CD14-positive monocyte (primary cell): ENCODE results near the gene DAZAP1. TPM values are rescaled to one million over a fixed set of nuclear protein-coding genes. Genes with fewer than 3 reads are reported as not detected.
A peak's percentile ranks its signal among the peaks of the same experiment; 100 is the strongest.

Experiments
- DNase-seq, 3 donors: peaks; one replicate each; pipeline ENCODE4 v3.0.0-alpha.2; 2011 to 2022
- H2AFZ ChIP-seq: 2 replicates; pipeline ENCODE4 v1.6.0; 2012; ENCODE audit warnings: mild to moderate bottlenecking, low read depth, low read length, inconsistent platforms; ENCODE audit not compliant: insufficient read depth, poor library complexity, severe bottlenecking
- H3K27ac ChIP-seq, 2 donors: 1 replicate in 1 of 2; 2 replicates in 1 of 2; pipeline ENCODE4 v1.5.1; 2012 to 2013; ENCODE audit warnings: low read length in 2 of 2, control low read depth in 1 of 2, inconsistent platforms in 1 of 2, low read depth in 1 of 2, mild to moderate bottlenecking in 1 of 2
- H3K27me3 ChIP-seq, 2 donors: one replicate each; pipeline versions ENCODE4 v1.6.0 to v1.6.1; 2011 to 2013; ENCODE audit warnings: low read length in 2 of 2; ENCODE audit not compliant: control insufficient read depth in 2 of 2, insufficient read depth in 2 of 2
- H3K36me3 ChIP-seq, 2 donors: replicated peaks in 1 of 2; 1 replicate in 1 of 2; 2 replicates in 1 of 2; pipeline versions ENCODE4 v1.5.1 to v1.6.1; 2012 to 2013; ENCODE audit warnings: low read length in 2 of 2, control low read depth in 1 of 2, inconsistent platforms in 1 of 2, mild to moderate bottlenecking in 1 of 2; ENCODE audit not compliant: insufficient read depth in 2 of 2, control insufficient read depth in 1 of 2
- H3K4me1 ChIP-seq, 2 donors: 1 replicate in 1 of 2; 2 replicates in 1 of 2; pipeline versions ENCODE4 v1.5.1 to v1.6.1; 2012 to 2013; ENCODE audit warnings: low read length in 2 of 2, control low read depth in 1 of 2, inconsistent platforms in 1 of 2, mild to moderate bottlenecking in 1 of 2, moderate library complexity in 1 of 2; ENCODE audit not compliant: insufficient read depth in 2 of 2, control insufficient read depth in 1 of 2
- H3K4me2 ChIP-seq: replicated peaks from 2 replicates; pipeline ENCODE3; 2012; ENCODE audit warnings: low read length, moderate library complexity, mild to moderate bottlenecking; ENCODE audit not compliant: poor library complexity, severe bottlenecking; ENCODE audit errors: extremely low read depth
- H3K4me3 ChIP-seq, 3 experiments: fragments of 200-600 bp in 1 of 3; sonication (generic) in 1 of 3; replicated peaks in 1 of 3; 1 replicate in 2 of 3; 2 replicates in 1 of 3; pipeline ENCODE4 v1.5.1; 2011 to 2013; ENCODE audit warnings: low read length in 3 of 3, mild to moderate bottlenecking in 3 of 3, control low read depth in 2 of 3, low read depth in 2 of 3, inconsistent platforms in 1 of 3, moderate library complexity in 1 of 3
- H3K79me2 ChIP-seq: 2 replicates; pipeline ENCODE4 v1.6.0; 2012; ENCODE audit warnings: mild to moderate bottlenecking, control low read depth, inconsistent platforms, low read length, moderate library complexity; ENCODE audit not compliant: insufficient read depth
- H3K9ac ChIP-seq: 2 replicates; pipeline ENCODE4 v1.6.0; 2017; ENCODE audit warnings: low read length, mild to moderate bottlenecking; ENCODE audit not compliant: insufficient read depth, poor library complexity, severe bottlenecking
- H3K9me3 ChIP-seq, 2 donors: replicated peaks in 1 of 2; 1 replicate in 1 of 2; 2 replicates in 1 of 2; pipeline versions ENCODE4 v1.5.1 to v1.6.1; 2012 to 2013; ENCODE audit warnings: low read length in 2 of 2, control low read depth in 1 of 2; ENCODE audit not compliant: control insufficient read depth in 1 of 2, insufficient read depth in 1 of 2
- H4K20me1 ChIP-seq: 2 replicates; pipeline ENCODE4 v1.6.0; 2012; ENCODE audit warnings: mild to moderate bottlenecking, low read length, control low read depth, moderate library complexity; ENCODE audit not compliant: insufficient read depth
- H3K27ac Mint-ChIP-seq, 7 donors: one replicate each; pipeline ENCODE4 v1.8.0; 2020; ENCODE audit warnings: mild to moderate bottlenecking in 7 of 7, mixed read lengths in 7 of 7, moderate library complexity in 6 of 7, inconsistent platforms in 2 of 7
- H3K27me3 Mint-ChIP-seq, 3 donors: one replicate each; pipeline ENCODE4 v1.8.0; 2021 to 2022; ENCODE audit warnings: low read depth in 3 of 3, mild to moderate bottlenecking in 3 of 3, mixed read lengths in 3 of 3, moderate library complexity in 3 of 3, inconsistent platforms in 1 of 3
- H3K36me3 Mint-ChIP-seq, 2 donors: one replicate each; pipeline ENCODE4 v1.8.0; 2020; ENCODE audit warnings: mixed read lengths in 2 of 2, inconsistent platforms in 1 of 2, mild to moderate bottlenecking in 1 of 2
- H3K4me1 Mint-ChIP-seq: one replicate; pipeline ENCODE4 v1.8.0; 2020; ENCODE audit warnings: mild to moderate bottlenecking, mixed read lengths
- H3K4me3 Mint-ChIP-seq, 2 donors: one replicate each; pipeline ENCODE4 v1.8.0; 2020; ENCODE audit warnings: mild to moderate bottlenecking in 2 of 2, mixed read lengths in 2 of 2, moderate library complexity in 1 of 2
- H3K9me3 Mint-ChIP-seq, 7 donors: one replicate each; pipeline ENCODE4 v1.8.0; 2020 to 2022; ENCODE audit warnings: mixed read lengths in 7 of 7, mild to moderate bottlenecking in 6 of 7, moderate library complexity in 6 of 7, inconsistent platforms in 2 of 7
- WGBS: methylation state at CpG from one replicate; pipeline ENCODE4 v1.1.5; 2013; ENCODE audit warnings: missing lambda C conversion rate; ENCODE audit not compliant: insufficient coverage; 5-methylcytosine and 5-hydroxymethylcytosine counted together
- intact Hi-C, 2 donors: fragments of 100-400 bp; cut with micrococcal nuclease; formaldehyde crosslinking; loops; one replicate each; pipeline versions ENCODE4 v1.15.0 to v1.15.1; 2023
- polyA plus RNA-seq, 3 donors: library from polyadenylated mRNA; depleted of rRNA in 1 of 3; unstranded in 2 of 3; stranded (reverse) in 1 of 3; fragments of 300-500 nt in 2 of 3; fragments of >200 nt in 1 of 3; fragmentation: Illumina TruSeq in 2 of 3; gene quantifications; 1 replicate in 2 of 3; 2 replicates in 1 of 3; pipeline ENCODE4 v1.2.3, GENCODE V29; 2012 to 2021
- TF ChIP-seq, protein P1 (sequence below): fragments of 200-600 bp; IDR thresholded peaks from one replicate; pipeline ENCODE4 v1.8.0; 2022; ENCODE audit warnings: antibody characterized with exemption, mild to moderate bottlenecking

DAZAP1 gene
- polyA plus RNA-seq, 3 donors, result 3.3 to 57.1 (median 4.2) TPM

DNA sequence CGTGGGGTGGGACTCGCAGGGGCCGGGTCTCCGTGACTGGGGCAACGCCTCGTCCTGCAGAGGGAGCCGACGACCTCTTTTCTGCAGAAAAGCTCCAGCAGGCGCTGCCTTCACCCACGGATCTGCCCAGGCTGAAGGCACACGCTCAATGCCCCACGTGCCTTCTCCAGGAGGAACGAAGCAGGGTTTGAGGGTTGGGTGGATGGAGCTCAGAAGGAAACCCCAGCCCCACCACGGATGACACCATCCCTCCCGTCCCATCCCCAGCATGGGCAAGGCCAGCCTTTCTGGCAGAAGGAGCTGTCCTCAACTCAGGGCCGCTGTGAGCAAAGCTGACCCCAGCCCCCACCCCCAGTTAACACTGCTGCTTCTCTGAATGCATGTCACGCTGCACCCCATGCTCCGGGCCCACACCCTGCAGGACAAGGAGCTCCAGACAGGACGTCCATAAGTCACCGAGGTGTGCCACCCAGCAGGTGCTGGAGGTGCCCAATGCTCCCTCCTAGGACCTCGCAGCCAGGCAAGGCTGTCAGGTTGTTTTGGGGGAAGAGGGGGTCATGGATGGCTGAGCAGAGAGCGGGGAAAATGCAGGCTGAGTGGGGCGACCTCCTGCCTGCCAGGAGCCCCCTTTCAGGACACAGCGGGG is 64.3 kb downstream of the DAZAP1 start:
- Histone ChIP-seq H3K9ac (no peak overlapping the region), H3K4me3 (peak overlapping the region in 2 of 3 experiments; percentile 2 to 61), H3K4me1 (peaks cover 25 to 32% of the 10 kb centered on the region in 2 donors), H2AFZ (no peak overlapping the region), H3K27me3 (peaks cover 46 to 58% of the 10 kb centered on the region in 2 donors), H4K20me1 (peaks cover 95% of the 10 kb centered on the region), H3K79me2 (peaks cover 11% of the 10 kb centered on the region), H3K4me2 (peak overlapping the region; percentile 63), H3K27ac (no peak overlapping the region), H3K36me3 (peaks cover 18 to 20% of the 10 kb centered on the region in 2 donors), H3K9me3 (peaks cover 8 to 13% of the 10 kb centered on the region in 2 donors)
- H3K4me1 Mint-ChIP-seq, result peaks cover 22% of the 10 kb centered on the region
- peaks cover 0 to 19% (median 2%) of the 10 kb centered on the region in 7 donors for H3K9me3 Mint-ChIP-seq
- H3K27me3 Mint-ChIP-seq, result peaks cover 35 to 74% (median 53%) of the 10 kb centered on the region in 3 donors
- TF ChIP-seq, protein P1, sequence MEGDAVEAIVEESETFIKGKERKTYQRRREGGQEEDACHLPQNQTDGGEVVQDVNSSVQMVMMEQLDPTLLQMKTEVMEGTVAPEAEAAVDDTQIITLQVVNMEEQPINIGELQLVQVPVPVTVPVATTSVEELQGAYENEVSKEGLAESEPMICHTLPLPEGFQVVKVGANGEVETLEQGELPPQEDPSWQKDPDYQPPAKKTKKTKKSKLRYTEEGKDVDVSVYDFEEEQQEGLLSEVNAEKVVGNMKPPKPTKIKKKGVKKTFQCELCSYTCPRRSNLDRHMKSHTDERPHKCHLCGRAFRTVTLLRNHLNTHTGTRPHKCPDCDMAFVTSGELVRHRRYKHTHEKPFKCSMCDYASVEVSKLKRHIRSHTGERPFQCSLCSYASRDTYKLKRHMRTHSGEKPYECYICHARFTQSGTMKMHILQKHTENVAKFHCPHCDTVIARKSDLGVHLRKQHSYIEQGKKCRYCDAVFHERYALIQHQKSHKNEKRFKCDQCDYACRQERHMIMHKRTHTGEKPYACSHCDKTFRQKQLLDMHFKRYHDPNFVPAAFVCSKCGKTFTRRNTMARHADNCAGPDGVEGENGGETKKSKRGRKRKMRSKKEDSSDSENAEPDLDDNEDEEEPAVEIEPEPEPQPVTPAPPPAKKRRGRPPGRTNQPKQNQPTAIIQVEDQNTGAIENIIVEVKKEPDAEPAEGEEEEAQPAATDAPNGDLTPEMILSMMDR, result no peak
- 37% methylated on average over 18 of the region's 24 CpGs for WGBS
- DNase-seq, result no peak
- intact Hi-C loops, result no loop called here
- peak overlapping the region in 1 of 2 donors; percentile 85 for H3K4me3 Mint-ChIP-seq
- H3K27ac Mint-ChIP-seq, result no peak overlapping the region
- H3K36me3 Mint-ChIP-seq, result peaks cover 16 to 24% of the 10 kb centered on the region in 2 donors

DNA sequence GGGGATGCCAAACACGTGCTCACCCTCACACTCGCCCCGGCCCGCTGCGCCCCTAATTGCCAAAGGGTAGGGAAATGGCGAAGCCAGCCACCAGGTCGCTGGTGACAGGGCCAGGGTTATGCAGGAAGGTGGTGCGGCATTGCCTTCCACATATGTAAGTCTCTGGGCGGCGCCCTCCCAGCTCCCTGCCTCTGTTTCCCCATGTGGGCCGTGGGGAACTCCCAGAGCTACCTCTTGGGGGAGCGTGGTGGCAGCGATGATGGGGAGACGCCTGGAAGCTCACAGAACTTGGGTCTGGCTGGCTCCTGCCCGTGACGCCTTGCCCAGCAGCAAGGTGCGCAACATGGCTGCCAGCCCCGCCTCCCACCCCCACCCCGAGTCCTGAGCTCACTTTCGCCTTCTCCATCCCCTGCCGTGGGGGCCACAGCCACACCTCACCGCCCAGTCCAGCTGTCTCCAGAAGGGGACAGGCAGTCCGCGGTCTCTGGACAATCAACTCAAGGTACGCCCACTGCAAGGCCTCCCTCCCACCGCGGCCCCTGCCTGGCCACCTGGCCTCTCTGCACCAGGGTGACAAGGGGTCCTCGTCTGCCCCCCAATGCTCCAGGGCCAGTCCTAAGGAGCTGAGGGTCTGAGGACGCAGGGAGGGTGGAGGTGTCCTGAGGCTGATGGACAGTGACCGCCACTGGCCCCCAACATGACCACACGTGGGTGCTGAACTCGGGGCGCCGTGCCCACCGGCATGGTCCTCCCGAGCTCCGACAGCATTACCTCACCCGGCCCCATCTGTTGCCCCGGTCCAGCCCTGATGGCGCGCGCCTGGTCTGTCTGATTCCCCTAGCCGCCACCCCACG is 65.1 kb downstream of the DAZAP1 start:
- H3K9ac ChIP-seq, result no peak overlapping the region
- Mint-ChIP-seq H3K27me3 (peaks cover 32 to 67% (median 50%) of the 10 kb centered on the region in 3 donors), H3K4me3 (peak overlapping the region in 1 of 2 donors; percentile 85), H3K27ac (no peak overlapping the region), H3K9me3 (peaks cover 0 to 16% (median 2%) of the 10 kb centered on the region in 7 donors), H3K4me1 (peaks cover 23% of the 10 kb centered on the region), H3K36me3 (peaks cover 19 to 33% of the 10 kb centered on the region in 2 donors)
- H2AFZ ChIP-seq, result no peak overlapping the region
- no peak overlapping the region for H3K4me3 ChIP-seq
- H3K4me1 ChIP-seq, result peaks cover 25 to 32% of the 10 kb centered on the region in 2 donors
- H3K9me3 ChIP-seq, result peaks cover 8 to 10% of the 10 kb centered on the region in 2 donors
- peaks cover 16% of the 10 kb centered on the region for H3K79me2 ChIP-seq
- intact Hi-C loops, result no loop called here
- H3K27me3 ChIP-seq, result peaks cover 44 to 53% of the 10 kb centered on the region in 2 donors
- no peak overlapping the region for H3K4me2 ChIP-seq
- no peak for DNase-seq
- peaks cover 89% of the 10 kb centered on the region for H4K20me1 ChIP-seq
- peaks cover 18 to 26% of the 10 kb centered on the region in 2 donors for H3K36me3 ChIP-seq
- 76% methylated on average over 28 of the region's 44 CpGs for WGBS
- TF ChIP-seq, protein P1, result no peak
- H3K27ac ChIP-seq, result no peak overlapping the region
